HepG2 (cell line): ENCODE results near the gene NPHP1. TPM values are rescaled to one million over a fixed set of nuclear protein-coding genes. Genes with fewer than 3 reads are reported as not detected.

Experiments used
- ATAC-seq: fragments of 200-7000 bp; cut with Tn5 transposase; 3 replicates; pipeline ENCODE4 v1.9.1; 2020; ENCODE audit warnings: mild to moderate bottlenecking, moderate library complexity
- BruUV-seq: library from RNA; stranded (reverse); fragments of 400-500 nt; replicated peaks from 2 replicates; lab custom pipeline; 2021; lab: Mats Ljungman, UMichigan
- CTCF ChIA-PET: fragments of 300-600 bp; formaldehyde crosslinking; extraction: SDS; loops from one replicate; lab custom pipeline; 2021; ENCODE audit warnings: low total read pairs, inconsistent platforms, low intra/inter-chr PET ratio; lab: Yijun Ruan, JAX
- POLR2A ChIA-PET: fragments of 350-600 bp; sonication (Branson Sonifier 250); formaldehyde crosslinking; loops from one replicate; lab custom pipeline; 2020; ENCODE audit warnings: antibody characterized with exemption, inconsistent platforms; lab: Yijun Ruan, JAX
- DNase-seq: peaks from one replicate; pipeline ENCODE4 v3.0.0-alpha.2; 2015; ENCODE audit warnings: low spot score
- FAIRE-seq: peaks from 3 replicates; lab custom pipeline; 2011; peaks lifted over from hg19 to GRCh38; lab: Jason Lieb, UNC
- H2AFZ ChIP-seq: one replicate; pipeline ENCODE4 v1.6.1; 2011; ENCODE audit warnings: low read length, inconsistent platforms
- H3K27ac ChIP-seq: fragments of 300-600 bp; 3 replicates; pipeline ENCODE4 v1.8.0; 2011; ENCODE audit warnings: mixed run types, mild to moderate bottlenecking, mixed read lengths, low read length, inconsistent platforms; ENCODE audit not compliant: insufficient read depth; ENCODE audit errors: extremely low read length
- H3K27me3 ChIP-seq, 2 experiments: fragments of 200-600 bp in 1 of 2; 2 replicates in 1 of 2; 3 replicates in 1 of 2; pipeline versions ENCODE4 v1.6.0 to v1.8.0; 2011; ENCODE audit warnings: low read length in 2 of 2, mild to moderate bottlenecking in 2 of 2, moderate library complexity in 2 of 2, inconsistent platforms in 1 of 2; ENCODE audit not compliant: insufficient read depth in 2 of 2, control insufficient read depth in 1 of 2
- H3K36me3 ChIP-seq, 2 experiments: fragments of 200-600 bp in 1 of 2; replicated peaks in 1 of 2; 2 replicates in 1 of 2; 3 replicates in 1 of 2; pipeline versions ENCODE4 v1.5.1 to v1.8.0; 2011; ENCODE audit warnings: low read length in 2 of 2, inconsistent platforms in 1 of 2; ENCODE audit not compliant: insufficient read depth in 2 of 2, control insufficient read depth in 1 of 2
- H3K4me1 ChIP-seq: 2 replicates; pipeline ENCODE4 v1.5.1; 2012; ENCODE audit warnings: low read length, inconsistent platforms; ENCODE audit not compliant: insufficient read depth
- H3K4me2 ChIP-seq: 2 replicates; pipeline ENCODE4 v1.6.0; 2011; ENCODE audit warnings: low read depth, low read length, inconsistent platforms
- H3K4me3 ChIP-seq, 3 experiments: fragments of 200-600 bp in 1 of 3; sonication (generic), shearing (Covaris generic) in 1 of 3; replicated peaks in 1 of 3; 2 replicates each; pipeline ENCODE4 v1.5.1; 2011 to 2016; ENCODE audit warnings: low read length in 3 of 3, inconsistent platforms in 2 of 3, low read depth in 2 of 3, mild to moderate bottlenecking in 2 of 3, control low read depth in 1 of 3, mixed read lengths in 1 of 3; ENCODE audit not compliant: insufficient read depth in 1 of 3
- H3K79me2 ChIP-seq: one replicate; pipeline ENCODE4 v1.6.1; 2011; ENCODE audit warnings: low read length, inconsistent platforms; ENCODE audit not compliant: insufficient read depth
- H3K9ac ChIP-seq: 2 replicates; pipeline ENCODE4 v1.6.0; 2011; ENCODE audit warnings: mild to moderate bottlenecking, low read depth, low read length, inconsistent platforms; ENCODE audit not compliant: insufficient read depth
- H3K9me3 ChIP-seq: 2 replicates; pipeline ENCODE4 v1.5.1; 2012; ENCODE audit warnings: mild to moderate bottlenecking, low read length
- H4K20me1 ChIP-seq: 2 replicates; pipeline ENCODE4 v1.6.0; 2011; ENCODE audit warnings: inconsistent platforms, mild to moderate bottlenecking, low read length, moderate library complexity; ENCODE audit not compliant: insufficient read depth
- ELF3 ChIP-seq: IDR thresholded peaks from 2 replicates; pipeline ENCODE4 v1.6.1; 2016; ENCODE audit warnings: missing genetic modification reagents, missing compliant biosample characterization
- FUBP1 ChIP-seq: sonication (generic); formaldehyde crosslinking; IDR thresholded peaks from 2 replicates; pipeline ENCODE4 v1.5.1; 2020; ENCODE audit warnings: missing genetic modification reagents, mild to moderate bottlenecking, borderline replicate concordance
- GABPA ChIP-seq, 2 experiments: IDR thresholded peaks; 2 replicates each; pipeline ENCODE4 v1.6.1; 2011 to 2016; ENCODE audit warnings: low read depth in 2 of 2, low read length in 1 of 2, missing biosample characterization in 1 of 2, missing genetic modification characterization in 1 of 2
- HOXA7 ChIP-seq: sonication (generic); formaldehyde crosslinking; IDR thresholded peaks from 2 replicates; pipeline ENCODE4 v1.8.1; 2022; ENCODE audit warnings: mild to moderate bottlenecking, missing genetic modification reagents, moderate library complexity
- SP2 ChIP-seq: sonication (generic); formaldehyde crosslinking; IDR thresholded peaks from 2 replicates; pipeline ENCODE4 v1.5.1; 2020; ENCODE audit warnings: mild to moderate bottlenecking, missing genetic modification reagents
- SRSF9 ChIP-seq: fragments of 200-400 bp; formaldehyde crosslinking; IDR thresholded peaks from 2 replicates; pipeline ENCODE4 v1.6.1; 2018; ENCODE audit warnings: borderline replicate concordance, mild to moderate bottlenecking, low read depth, low read length; ENCODE audit not compliant: insufficient read depth, poor library complexity, severe bottlenecking
- SSRP1 ChIP-seq: IDR thresholded peaks from 2 replicates; pipeline ENCODE4 v1.6.1; 2016; ENCODE audit warnings: control low read depth
- STAT6 ChIP-seq: sonication (generic); formaldehyde crosslinking; IDR thresholded peaks from 2 replicates; pipeline ENCODE4 v1.4.0; 2020; ENCODE audit warnings: missing genetic modification reagents, mild to moderate bottlenecking, borderline replicate concordance
- TFDP1 ChIP-seq: IDR thresholded peaks from 2 replicates; pipeline ENCODE4 v1.6.1; 2016; ENCODE audit warnings: missing compliant biosample characterization, missing genetic modification reagents, borderline replicate concordance
- ZNF510 ChIP-seq: sonication (generic); formaldehyde crosslinking; IDR thresholded peaks from 2 replicates; pipeline ENCODE4 v1.4.0; 2020; ENCODE audit warnings: low read depth, mild to moderate bottlenecking, missing genetic modification reagents
- WGBS: methylation state at CpG from one replicate; pipeline ENCODE4 v1.1.6; 2017; ENCODE audit warnings: low lambda C conversion rate; 5-methylcytosine and 5-hydroxymethylcytosine counted together
- in situ Hi-C: cut with HindIII; loops from 2 replicates; pipeline ENCODE4 v1.10.0; 2017; ENCODE audit warnings: low pct_unique_long_range_greater_than_20kb; ENCODE audit not compliant: extremely low pct_ligation_motif_present
- intact Hi-C: fragments of 100-400 bp; cut with micrococcal nuclease; formaldehyde crosslinking; loops from one replicate; pipeline ENCODE4 v1.10.0; 2022; ENCODE audit not compliant: unreplicated experiment
- polyA plus RNA-seq, 8 experiments: library from polyadenylated mRNA; depleted of rRNA in 3 of 8; stranded (reverse) in 7 of 8; unstranded in 1 of 8; fragments of >200 nt; fragmentation: Illumina TruSeq in 4 of 8; extraction: Trizol in 4 of 8; gene quantifications; 2 replicates each; pipeline versions ENCODE4 v1.2.1 to v1.2.3, GENCODE V29; 2011 to 2016; ENCODE audit warnings: low read depth in 4 of 8, missing spikeins in 1 of 8, mixed read lengths in 1 of 8; ENCODE audit not compliant: insufficient read depth in 1 of 8
- total RNA-seq, 5 experiments: library from RNA; depleted of rRNA; stranded (reverse); fragments of >200 nt; fragmentation: Illumina TruSeq; extraction: Trizol; gene quantifications; 2 replicates each; pipeline ENCODE4 v1.2.3, GENCODE V29; 2016; ENCODE audit warnings: low read depth in 1 of 5

The NPHP1 gene
- total and polyA plus RNA-seq, 2 of the 13 experiments (the other 11 are each of a cell fraction or from before 2014, with no cell fraction given), result 2.7 to 4.8 TPM

DNA sequence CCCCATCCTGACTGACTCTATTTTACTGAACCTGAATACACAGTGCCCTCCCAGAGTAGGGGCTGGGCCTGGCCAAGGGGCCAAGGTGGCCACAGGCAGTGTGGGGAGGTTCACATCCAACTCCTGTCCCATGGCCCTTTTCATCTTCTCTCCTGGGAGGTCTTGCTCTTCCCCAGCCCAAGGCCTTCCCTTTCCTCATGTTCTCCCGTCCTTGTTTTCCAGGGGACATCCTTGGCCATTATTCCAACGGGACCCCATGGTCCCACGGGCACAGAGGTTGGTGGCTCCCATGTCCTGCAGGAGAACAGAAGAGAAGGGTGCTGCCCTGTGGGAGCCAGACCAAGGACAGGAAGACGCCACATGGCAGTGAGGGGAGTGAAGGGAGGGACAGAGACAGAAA lies 99.6 kb downstream of the NPHP1 start:
- peaks cover 58% of the 10 kb centered on the region for H3K4me1 ChIP-seq
- ATAC-seq (no peak), DNase-seq (no peak), FAIRE-seq (no peak)
- H3K9ac ChIP-seq, result no peak overlapping the region
- POLR2A ChIA-PET, result no interaction called here
- TF ChIP-seq SRSF9, result no peak
- TF ChIP-seq HOXA7 (CRISPR knock-in tag), result no peak
- TF ChIP-seq ZNF510 (CRISPR knock-in tag), result no peak
- TF ChIP-seq FUBP1, result no peak
- no peak for TF ChIP-seq GABPA (IDR thresholded peaks at IDR 0.05; ENCODE audit: low read depth, low read length)
- TF ChIP-seq GABPA (CRISPR knock-in tag; IDR thresholded peaks at IDR 0.05; ENCODE audit: low read depth), result no peak
- TF ChIP-seq ELF3 (CRISPR knock-in tag), result no peak
- TF ChIP-seq SP2 (CRISPR knock-in tag), result no peak
- TF ChIP-seq TFDP1 (CRISPR knock-in tag), result no peak
- no peak for TF ChIP-seq STAT6
- TF ChIP-seq SSRP1, result no peak
- H4K20me1 ChIP-seq, result no peaks in the 10 kb centered on the region
- H2AFZ ChIP-seq, result no peak overlapping the region
- H3K79me2 ChIP-seq, result no peaks in the 10 kb centered on the region
- in situ Hi-C loops, result no loop called here
- 51% methylated on average over 4 of the region's 4 CpGs for WGBS
- BruUV-seq, result no TSS peak
- H3K9me3 ChIP-seq, result no peaks in the 10 kb centered on the region
- CTCF ChIA-PET, result no interaction called here
- intact Hi-C loops, result no loop called here
- H3K36me3 ChIP-seq, result no peaks in the 10 kb centered on the region
- no peak overlapping the region for H3K27ac ChIP-seq
- H3K27me3 ChIP-seq, result peaks cover 0 to 27% of the 10 kb centered on the region in 2 experiments; a peak in 3 of 5 replicates
- H3K4me3 ChIP-seq, result no peak overlapping the region
- H3K4me2 ChIP-seq, result no peak overlapping the region
